CD14-positive monocyte (primary cell): ENCODE data around the gene DNLZ. TPM values are rescaled to one million over a fixed set of nuclear protein-coding genes. Genes with fewer than 3 reads are reported as not detected.

Experiments used
- DNase-seq, 3 donors: peaks; one replicate each; pipeline ENCODE4 v3.0.0-alpha.2; 2011 to 2022
- H2AFZ ChIP-seq: 2 replicates; pipeline ENCODE4 v1.6.0; 2012; ENCODE audit warnings: mild to moderate bottlenecking, low read depth, low read length, inconsistent platforms; ENCODE audit not compliant: insufficient read depth, poor library complexity, severe bottlenecking
- H3K27ac ChIP-seq, 2 donors: 1 replicate in 1 of 2; 2 replicates in 1 of 2; pipeline ENCODE4 v1.5.1; 2012 to 2013; ENCODE audit warnings: low read length in 2 of 2, control low read depth in 1 of 2, inconsistent platforms in 1 of 2, low read depth in 1 of 2, mild to moderate bottlenecking in 1 of 2
- H3K27me3 ChIP-seq, 2 donors: one replicate each; pipeline versions ENCODE4 v1.6.0 to v1.6.1; 2011 to 2013; ENCODE audit warnings: low read length in 2 of 2; ENCODE audit not compliant: control insufficient read depth in 2 of 2, insufficient read depth in 2 of 2
- H3K36me3 ChIP-seq, 2 donors: replicated peaks in 1 of 2; 1 replicate in 1 of 2; 2 replicates in 1 of 2; pipeline versions ENCODE4 v1.5.1 to v1.6.1; 2012 to 2013; ENCODE audit warnings: low read length in 2 of 2, control low read depth in 1 of 2, inconsistent platforms in 1 of 2, mild to moderate bottlenecking in 1 of 2; ENCODE audit not compliant: insufficient read depth in 2 of 2, control insufficient read depth in 1 of 2
- H3K4me1 ChIP-seq, 2 donors: 1 replicate in 1 of 2; 2 replicates in 1 of 2; pipeline versions ENCODE4 v1.5.1 to v1.6.1; 2012 to 2013; ENCODE audit warnings: low read length in 2 of 2, control low read depth in 1 of 2, inconsistent platforms in 1 of 2, mild to moderate bottlenecking in 1 of 2, moderate library complexity in 1 of 2; ENCODE audit not compliant: insufficient read depth in 2 of 2, control insufficient read depth in 1 of 2
- H3K4me2 ChIP-seq: replicated peaks from 2 replicates; pipeline ENCODE3; 2012; ENCODE audit warnings: low read length, moderate library complexity, mild to moderate bottlenecking; ENCODE audit not compliant: poor library complexity, severe bottlenecking; ENCODE audit errors: extremely low read depth
- H3K4me3 ChIP-seq, 3 experiments: fragments of 200-600 bp in 1 of 3; sonication (generic) in 1 of 3; replicated peaks in 1 of 3; 1 replicate in 2 of 3; 2 replicates in 1 of 3; pipeline ENCODE4 v1.5.1; 2011 to 2013; ENCODE audit warnings: low read length in 3 of 3, mild to moderate bottlenecking in 3 of 3, control low read depth in 2 of 3, low read depth in 2 of 3, inconsistent platforms in 1 of 3, moderate library complexity in 1 of 3
- H3K79me2 ChIP-seq: 2 replicates; pipeline ENCODE4 v1.6.0; 2012; ENCODE audit warnings: mild to moderate bottlenecking, control low read depth, inconsistent platforms, low read length, moderate library complexity; ENCODE audit not compliant: insufficient read depth
- H3K9ac ChIP-seq: 2 replicates; pipeline ENCODE4 v1.6.0; 2017; ENCODE audit warnings: low read length, mild to moderate bottlenecking; ENCODE audit not compliant: insufficient read depth, poor library complexity, severe bottlenecking
- H3K9me3 ChIP-seq, 2 donors: replicated peaks in 1 of 2; 1 replicate in 1 of 2; 2 replicates in 1 of 2; pipeline versions ENCODE4 v1.5.1 to v1.6.1; 2012 to 2013; ENCODE audit warnings: low read length in 2 of 2, control low read depth in 1 of 2; ENCODE audit not compliant: control insufficient read depth in 1 of 2, insufficient read depth in 1 of 2
- H4K20me1 ChIP-seq: 2 replicates; pipeline ENCODE4 v1.6.0; 2012; ENCODE audit warnings: mild to moderate bottlenecking, low read length, control low read depth, moderate library complexity; ENCODE audit not compliant: insufficient read depth
- H3K27ac Mint-ChIP-seq, 7 donors: one replicate each; pipeline ENCODE4 v1.8.0; 2020; ENCODE audit warnings: mild to moderate bottlenecking in 7 of 7, mixed read lengths in 7 of 7, moderate library complexity in 6 of 7, inconsistent platforms in 2 of 7
- H3K27me3 Mint-ChIP-seq, 3 donors: one replicate each; pipeline ENCODE4 v1.8.0; 2021 to 2022; ENCODE audit warnings: low read depth in 3 of 3, mild to moderate bottlenecking in 3 of 3, mixed read lengths in 3 of 3, moderate library complexity in 3 of 3, inconsistent platforms in 1 of 3
- H3K36me3 Mint-ChIP-seq, 2 donors: one replicate each; pipeline ENCODE4 v1.8.0; 2020; ENCODE audit warnings: mixed read lengths in 2 of 2, inconsistent platforms in 1 of 2, mild to moderate bottlenecking in 1 of 2
- H3K4me1 Mint-ChIP-seq: one replicate; pipeline ENCODE4 v1.8.0; 2020; ENCODE audit warnings: mild to moderate bottlenecking, mixed read lengths
- H3K4me3 Mint-ChIP-seq, 2 donors: one replicate each; pipeline ENCODE4 v1.8.0; 2020; ENCODE audit warnings: mild to moderate bottlenecking in 2 of 2, mixed read lengths in 2 of 2, moderate library complexity in 1 of 2
- H3K9me3 Mint-ChIP-seq, 7 donors: one replicate each; pipeline ENCODE4 v1.8.0; 2020 to 2022; ENCODE audit warnings: mixed read lengths in 7 of 7, mild to moderate bottlenecking in 6 of 7, moderate library complexity in 6 of 7, inconsistent platforms in 2 of 7
- WGBS: methylation state at CpG from one replicate; pipeline ENCODE4 v1.1.5; 2013; ENCODE audit warnings: missing lambda C conversion rate; ENCODE audit not compliant: insufficient coverage; 5-methylcytosine and 5-hydroxymethylcytosine counted together
- intact Hi-C, 2 donors: fragments of 100-400 bp; cut with micrococcal nuclease; formaldehyde crosslinking; loops; one replicate each; pipeline versions ENCODE4 v1.15.0 to v1.15.1; 2023
- polyA plus RNA-seq, 3 donors: library from polyadenylated mRNA; depleted of rRNA in 1 of 3; unstranded in 2 of 3; stranded (reverse) in 1 of 3; fragments of 300-500 nt in 2 of 3; fragments of >200 nt in 1 of 3; fragmentation: Illumina TruSeq in 2 of 3; gene quantifications; 1 replicate in 2 of 3; 2 replicates in 1 of 3; pipeline ENCODE4 v1.2.3, GENCODE V29; 2012 to 2021
- TF ChIP-seq, protein P1 (sequence below): fragments of 200-600 bp; IDR thresholded peaks from one replicate; pipeline ENCODE4 v1.8.0; 2022; ENCODE audit warnings: antibody characterized with exemption, mild to moderate bottlenecking

The DNLZ gene
- polyA plus RNA-seq, 3 donors, result 5.1 to 20.5 (median 10.5) TPM

- H3K4me3 ChIP-seq, result peak within 1 kb of the TSS; percentile 66 to 99 (median 85)
- intact Hi-C loops, result loop anchor here in 1 of 2 donors (5.0 kb wide), 1 partner anchor 48 kb away; the partner anchor contains the start of gene DNLZ
- peaks cover 26% of the 10 kb centered on the region for H3K4me1 Mint-ChIP-seq
- H3K9me3 ChIP-seq, result no peaks in the 10 kb centered on the region
- H3K36me3 ChIP-seq, result peaks cover 50 to 60% of the 10 kb centered on the region in 2 donors
- DNase-seq, result peak; percentile 89 to 92 (median 91)
- peak within 1 kb of the TSS; percentile 91 for H3K4me2 ChIP-seq
- H3K27me3 Mint-ChIP-seq, result peaks cover 0 to 3% (median 0%) of the 10 kb centered on the region in 3 donors
- H3K9me3 Mint-ChIP-seq, result peaks cover 0 to 2% (median 0%) of the 10 kb centered on the region in 7 donors
- TF ChIP-seq, protein P1, sequence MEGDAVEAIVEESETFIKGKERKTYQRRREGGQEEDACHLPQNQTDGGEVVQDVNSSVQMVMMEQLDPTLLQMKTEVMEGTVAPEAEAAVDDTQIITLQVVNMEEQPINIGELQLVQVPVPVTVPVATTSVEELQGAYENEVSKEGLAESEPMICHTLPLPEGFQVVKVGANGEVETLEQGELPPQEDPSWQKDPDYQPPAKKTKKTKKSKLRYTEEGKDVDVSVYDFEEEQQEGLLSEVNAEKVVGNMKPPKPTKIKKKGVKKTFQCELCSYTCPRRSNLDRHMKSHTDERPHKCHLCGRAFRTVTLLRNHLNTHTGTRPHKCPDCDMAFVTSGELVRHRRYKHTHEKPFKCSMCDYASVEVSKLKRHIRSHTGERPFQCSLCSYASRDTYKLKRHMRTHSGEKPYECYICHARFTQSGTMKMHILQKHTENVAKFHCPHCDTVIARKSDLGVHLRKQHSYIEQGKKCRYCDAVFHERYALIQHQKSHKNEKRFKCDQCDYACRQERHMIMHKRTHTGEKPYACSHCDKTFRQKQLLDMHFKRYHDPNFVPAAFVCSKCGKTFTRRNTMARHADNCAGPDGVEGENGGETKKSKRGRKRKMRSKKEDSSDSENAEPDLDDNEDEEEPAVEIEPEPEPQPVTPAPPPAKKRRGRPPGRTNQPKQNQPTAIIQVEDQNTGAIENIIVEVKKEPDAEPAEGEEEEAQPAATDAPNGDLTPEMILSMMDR, result no peak
- peaks cover 42% of the 10 kb centered on the region for H3K79me2 ChIP-seq
- H3K36me3 Mint-ChIP-seq, result peaks cover 44 to 62% of the 10 kb centered on the region in 2 donors
- WGBS, result under 1% methylated on average over 79 of the region's 83 CpGs
- H3K4me3 Mint-ChIP-seq, result peak within 1 kb of the TSS; percentile 86 to 91
- H3K4me1 ChIP-seq, result peaks cover 22 to 25% of the 10 kb centered on the region in 2 donors
- H2AFZ ChIP-seq, result peak within 1 kb of the TSS; percentile 83
- H4K20me1 ChIP-seq, result peaks cover 3% of the 10 kb centered on the region
- H3K9ac ChIP-seq, result peak within 1 kb of the TSS; percentile 94
- no peaks in the 10 kb centered on the region for H3K27me3 ChIP-seq
- peak within 1 kb of the TSS; percentile 74 to 96 for H3K27ac ChIP-seq
- H3K27ac Mint-ChIP-seq, result peak within 1 kb of the TSS; percentile 91 to 98 (median 95)
Measured at GRCh38 chr9:136410500-136411287, 47.1 kb upstream of the DNLZ start, which contains the start of the genes ENTR1 and PMPCA. TSS of gene ENTR1 (minus strand) at chr9:136410614. CDS start at chr9:136410397, 217 bp downstream. TSS of gene PMPCA (plus strand) at chr9:136410658. CDS start at chr9:136410669, 11 bp downstream.
